ENCODE measurements around the gene KIFC3. TPM values are rescaled to one million over a fixed set of nuclear protein-coding genes. Genes with fewer than 3 reads are reported as not detected.
A peak's percentile ranks its signal among the peaks of the same experiment; 100 is the strongest.

The KIFC3 gene
- total and polyA plus RNA-seq, 2 donors from 2014 or later: 74.9 to 109 TPM

GRCh38 chr16:57750796-57751538 is 51.3 kb downstream of the KIFC3 start:
- Histone ChIP-seq H3K36me3 (ENCODE audit: control insufficient read depth in 2 of 3, insufficient read depth in 3 of 3, low read length in 3 of 3) (no peaks in the 10 kb centered on the region), H3K9ac (ENCODE audit: low read length in 3 of 3) (no peak overlapping the region), H3K27ac (ENCODE audit: low read depth in 2 of 2, low read length in 2 of 2) (no peak overlapping the region), H3K9me3 (ENCODE audit: control insufficient read depth in 2 of 3, insufficient read depth in 1 of 3, low read length in 3 of 3) (no peaks in the 10 kb centered on the region), H3K4me1 (ENCODE audit: control insufficient read depth in 2 of 3, insufficient read depth in 2 of 3, low read depth in 1 of 3, low read length in 3 of 3) (no peaks in the 10 kb centered on the region), H3K27me3 (ENCODE audit: control insufficient read depth, insufficient read depth, low read length) (no peaks in the 10 kb centered on the region), H3K4me3 (ENCODE audit: low read length in 3 of 3) (no peak overlapping the region)
- FAIRE-seq (no peak), DNase-seq (peak in 1 of 5 donors; percentile 66)
- intact Hi-C loops (cut with DNase I): no loop called here
- TF ChIP-seq, protein P1, sequence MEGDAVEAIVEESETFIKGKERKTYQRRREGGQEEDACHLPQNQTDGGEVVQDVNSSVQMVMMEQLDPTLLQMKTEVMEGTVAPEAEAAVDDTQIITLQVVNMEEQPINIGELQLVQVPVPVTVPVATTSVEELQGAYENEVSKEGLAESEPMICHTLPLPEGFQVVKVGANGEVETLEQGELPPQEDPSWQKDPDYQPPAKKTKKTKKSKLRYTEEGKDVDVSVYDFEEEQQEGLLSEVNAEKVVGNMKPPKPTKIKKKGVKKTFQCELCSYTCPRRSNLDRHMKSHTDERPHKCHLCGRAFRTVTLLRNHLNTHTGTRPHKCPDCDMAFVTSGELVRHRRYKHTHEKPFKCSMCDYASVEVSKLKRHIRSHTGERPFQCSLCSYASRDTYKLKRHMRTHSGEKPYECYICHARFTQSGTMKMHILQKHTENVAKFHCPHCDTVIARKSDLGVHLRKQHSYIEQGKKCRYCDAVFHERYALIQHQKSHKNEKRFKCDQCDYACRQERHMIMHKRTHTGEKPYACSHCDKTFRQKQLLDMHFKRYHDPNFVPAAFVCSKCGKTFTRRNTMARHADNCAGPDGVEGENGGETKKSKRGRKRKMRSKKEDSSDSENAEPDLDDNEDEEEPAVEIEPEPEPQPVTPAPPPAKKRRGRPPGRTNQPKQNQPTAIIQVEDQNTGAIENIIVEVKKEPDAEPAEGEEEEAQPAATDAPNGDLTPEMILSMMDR (IDR thresholded peaks at IDR 0.05; ENCODE audit: borderline replicate concordance, extremely low read depth, insufficient read depth): no peak

DNA sequence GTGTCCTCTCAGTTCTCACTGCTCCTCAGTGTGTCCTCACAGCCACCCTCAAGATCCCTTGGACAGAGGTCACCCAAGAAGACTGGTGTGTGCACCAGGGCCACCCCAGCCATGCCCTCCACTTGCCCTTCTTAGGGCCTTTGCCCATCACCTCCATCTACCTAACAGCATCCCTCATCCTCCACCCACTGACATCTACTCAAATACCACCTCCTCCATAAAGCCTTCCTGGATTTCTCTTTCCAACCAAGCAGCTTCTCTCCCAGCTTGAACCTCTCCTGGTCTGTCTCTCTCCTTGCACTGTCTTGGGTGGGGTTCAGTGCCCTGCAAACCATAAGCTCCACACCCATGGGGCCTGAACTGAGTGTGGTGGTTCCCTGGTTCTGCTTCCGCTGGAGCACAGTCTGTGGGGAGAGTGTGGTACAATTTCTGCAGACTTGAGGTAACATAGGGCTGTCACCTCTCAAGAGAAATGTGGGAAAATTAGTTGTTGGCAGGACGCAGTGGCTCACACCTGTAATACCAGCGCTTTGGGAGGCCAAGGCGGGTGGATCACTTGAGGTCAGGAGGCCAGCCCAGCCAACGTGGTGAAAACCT is 52.3 kb downstream of the KIFC3 start:
- Histone ChIP-seq H3K4me3 (ENCODE audit: low read length in 3 of 3) (no peak overlapping the region), H3K9ac (ENCODE audit: low read length in 3 of 3) (no peak overlapping the region), H3K9me3 (ENCODE audit: control insufficient read depth in 2 of 3, insufficient read depth in 1 of 3, low read length in 3 of 3) (no peaks in the 10 kb centered on the region), H3K36me3 (ENCODE audit: control insufficient read depth in 2 of 3, insufficient read depth in 3 of 3, low read length in 3 of 3) (no peaks in the 10 kb centered on the region), H3K4me1 (ENCODE audit: control insufficient read depth in 2 of 3, insufficient read depth in 2 of 3, low read depth in 1 of 3, low read length in 3 of 3) (no peaks in the 10 kb centered on the region), H3K27me3 (ENCODE audit: control insufficient read depth, insufficient read depth, low read length) (no peaks in the 10 kb centered on the region), H3K27ac (ENCODE audit: low read depth in 2 of 2, low read length in 2 of 2) (no peak overlapping the region)
- intact Hi-C loops (cut with DNase I): no loop called here
- TF ChIP-seq, protein P1 (IDR thresholded peaks at IDR 0.05; ENCODE audit: borderline replicate concordance, extremely low read depth, insufficient read depth): no peak
- no peak for FAIRE-seq
- DNase-seq: no peak

- intact Hi-C loops (cut with DNase I): no loop called here
- Histone ChIP-seq H3K4me3 (ENCODE audit: low read length in 3 of 3) (no peak overlapping the region), H3K9me3 (ENCODE audit: control insufficient read depth in 2 of 3, insufficient read depth in 1 of 3, low read length in 3 of 3) (no peaks in the 10 kb centered on the region), H3K36me3 (ENCODE audit: control insufficient read depth in 2 of 3, insufficient read depth in 3 of 3, low read length in 3 of 3) (no peaks in the 10 kb centered on the region), H3K27me3 (ENCODE audit: control insufficient read depth, insufficient read depth, low read length) (no peaks in the 10 kb centered on the region), H3K27ac (ENCODE audit: low read depth in 2 of 2, low read length in 2 of 2) (no peak overlapping the region), H3K4me1 (ENCODE audit: control insufficient read depth in 2 of 3, insufficient read depth in 2 of 3, low read depth in 1 of 3, low read length in 3 of 3) (no peaks in the 10 kb centered on the region), H3K9ac (ENCODE audit: low read length in 3 of 3) (no peak overlapping the region)
- TF ChIP-seq, protein P1 (IDR thresholded peaks at IDR 0.05; ENCODE audit: borderline replicate concordance, extremely low read depth, insufficient read depth): no peak
- FAIRE-seq (no peak), DNase-seq (no peak)
Measured at GRCh38 chr16:57749101-57749692, 53.1 kb downstream of the KIFC3 start.

Measured in kidney (tissue), 14 donors.